HG03108 (cell line): ENCODE measurements around the gene TOMM40L.

ENCODE experiments used
- ATAC-seq: cut with Tn5 transposase; IDR thresholded peaks from one replicate; pipeline ENCODE4 v1.9.1; 2021; ENCODE audit warnings: moderate library complexity; ENCODE audit not compliant: unreplicated experiment

The TOMM40L gene

GRCh38 chr1:161196521-161197451 is 29.1 kb upstream of the TOMM40L start:
- no peak for ATAC-seq

DNA sequence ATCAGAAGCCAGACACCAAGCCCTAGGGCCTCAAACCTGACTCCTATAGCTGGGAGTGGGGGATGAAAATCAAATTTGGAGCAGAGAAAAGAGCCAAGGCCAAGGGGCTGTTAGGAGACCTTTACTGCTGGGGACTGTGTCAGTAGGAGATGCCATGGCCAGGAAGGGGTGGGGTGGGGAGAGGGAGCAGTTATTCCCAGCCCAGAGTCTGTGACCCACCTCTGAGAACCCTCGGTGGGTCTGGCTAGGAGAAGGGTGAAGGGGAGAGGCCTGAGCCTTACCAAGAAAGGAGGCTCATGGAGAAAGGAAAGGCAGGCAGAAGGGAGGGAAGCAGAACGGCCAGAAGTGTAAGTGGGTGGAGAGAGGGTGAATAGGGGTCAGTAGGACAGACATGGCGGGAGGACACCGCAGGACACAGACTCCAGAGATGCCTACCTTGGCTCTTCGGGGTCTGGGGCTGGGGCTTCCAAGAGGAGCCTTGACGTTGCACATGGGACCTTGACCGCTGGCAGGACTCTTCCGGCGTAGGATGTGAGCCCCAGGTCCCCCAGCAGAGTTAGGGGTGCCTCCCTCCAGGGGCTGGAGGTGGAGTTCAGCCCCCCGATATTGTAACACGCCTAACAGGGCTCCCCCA is 28.2 kb upstream of the TOMM40L start:
- no peak for ATAC-seq

DNA sequence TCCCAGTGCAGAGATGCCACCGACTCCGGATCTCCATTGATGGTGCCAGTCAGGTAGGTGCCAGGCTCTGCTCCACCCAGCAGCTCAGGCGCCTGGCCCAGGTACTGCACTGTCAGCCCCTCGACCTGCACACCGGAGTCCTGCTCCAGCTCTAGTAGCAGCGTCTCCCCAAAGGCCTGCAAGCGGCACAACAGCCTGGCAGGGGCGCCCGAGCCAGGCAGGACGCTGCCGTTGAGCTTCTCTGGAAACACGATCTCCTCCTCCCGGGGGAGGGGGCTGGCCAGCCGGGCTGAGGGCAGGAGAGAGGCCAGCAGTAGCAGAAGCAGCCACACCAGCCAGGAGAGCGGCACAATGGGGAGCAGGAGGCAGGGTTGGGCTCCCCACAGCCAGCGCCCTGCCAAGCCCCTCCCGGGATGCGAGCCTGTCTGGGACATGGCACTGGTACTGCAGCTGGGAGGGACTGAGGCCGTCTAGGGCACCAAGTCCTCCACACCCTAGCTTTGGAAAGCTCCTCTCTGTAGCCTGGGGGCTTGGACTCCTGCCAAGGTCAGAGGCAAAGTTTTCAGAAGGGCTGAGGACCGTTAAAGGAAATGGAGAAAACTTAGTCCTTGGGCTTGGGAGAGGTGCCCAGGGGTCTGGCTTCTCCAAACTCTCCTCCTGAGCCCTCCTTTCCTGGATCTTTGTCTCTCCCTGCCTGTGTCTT is 27.5 kb upstream of the TOMM40L start:
- ATAC-seq = no peak

DNA sequence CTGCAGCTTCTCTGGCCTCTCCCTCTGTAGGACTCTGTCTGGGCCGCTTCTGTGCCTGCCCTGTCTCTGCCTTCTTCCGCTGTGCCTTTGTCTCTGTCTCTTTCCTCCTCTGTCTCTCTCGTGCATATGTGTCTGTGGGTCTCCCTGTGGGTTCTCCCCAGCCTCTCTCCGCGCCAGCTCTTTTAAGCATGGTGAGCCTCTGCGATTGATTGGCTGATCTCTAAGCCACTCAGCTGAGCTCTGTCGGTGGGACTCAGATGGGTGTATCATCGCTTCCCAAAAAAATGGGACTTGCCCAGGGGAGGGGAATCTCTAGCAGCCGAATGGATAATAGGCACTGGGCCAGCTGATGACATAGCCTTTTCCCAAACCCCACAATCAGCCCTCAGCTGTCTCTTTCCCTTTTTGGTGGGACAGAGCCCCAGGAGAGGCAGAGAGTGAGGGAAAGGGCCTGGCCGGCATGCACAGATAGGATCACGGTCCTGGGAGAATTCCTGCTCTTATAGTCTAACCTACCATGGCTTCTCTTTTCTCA is 26.9 kb upstream of the TOMM40L start, which contains the start of gene ADAMTS4:
Gene ADAMTS4 (minus strand): TSS at position 158 of the 535 bp plus-strand sequence. CDS start 427 bp downstream, outside the sequence.
- no peak for ATAC-seq

GRCh38 chr1:161199506-161200139 is 26.2 kb upstream of the TOMM40L start:
- ATAC-seq = no peak

- ATAC-seq = no peak
These were observed 25.4 kb upstream of the TOMM40L start for GRCh38 chr1:161200421-161200991.

- no peak for ATAC-seq
These were observed 24.6 kb upstream of the TOMM40L start for GRCh38 chr1:161200992-161201835.

- peak; percentile 96 for ATAC-seq
These were observed 23.8 kb upstream of the TOMM40L start, which contains the start of gene NDUFS2 for GRCh38 chr1:161201836-161202712. Gene NDUFS2, plus strand, starts transcription at chr1:161202367. Its CDS starts 19 bp downstream, at chr1:161202386.

DNA sequence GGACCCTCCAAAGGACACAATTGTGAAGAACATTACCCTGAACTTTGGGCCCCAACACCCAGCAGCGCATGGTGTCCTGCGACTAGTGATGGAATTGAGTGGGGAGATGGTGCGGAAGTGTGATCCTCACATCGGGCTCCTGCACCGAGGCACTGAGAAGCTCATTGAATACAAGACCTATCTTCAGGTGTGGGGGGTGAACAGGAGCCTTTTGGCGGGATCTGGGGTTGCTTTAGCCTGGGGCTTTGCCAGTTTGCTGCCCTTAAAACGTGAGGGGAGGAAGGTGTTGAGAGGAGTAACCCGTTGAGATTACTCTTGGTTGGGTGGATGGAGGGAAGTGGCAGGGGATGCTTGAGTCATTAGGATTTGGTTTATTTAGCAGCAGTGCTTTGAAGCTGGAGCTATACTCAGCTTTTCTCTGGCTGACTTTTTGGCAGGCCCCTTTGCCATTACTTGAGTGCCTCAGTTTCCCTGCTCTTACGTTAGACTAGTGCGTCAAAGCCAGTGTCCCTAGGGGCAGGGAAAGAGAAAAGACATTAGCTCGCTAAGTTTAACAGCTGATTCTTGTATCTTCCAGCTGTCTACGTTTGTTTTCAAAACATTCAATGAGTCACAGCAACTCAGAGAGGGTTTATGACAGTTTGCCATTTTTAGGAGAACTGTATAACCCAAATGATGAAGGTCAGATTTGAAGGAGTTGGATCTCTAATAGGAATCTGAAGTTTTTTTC is 19.3 kb upstream of the TOMM40L start:
- no peak for ATAC-seq

DNA sequence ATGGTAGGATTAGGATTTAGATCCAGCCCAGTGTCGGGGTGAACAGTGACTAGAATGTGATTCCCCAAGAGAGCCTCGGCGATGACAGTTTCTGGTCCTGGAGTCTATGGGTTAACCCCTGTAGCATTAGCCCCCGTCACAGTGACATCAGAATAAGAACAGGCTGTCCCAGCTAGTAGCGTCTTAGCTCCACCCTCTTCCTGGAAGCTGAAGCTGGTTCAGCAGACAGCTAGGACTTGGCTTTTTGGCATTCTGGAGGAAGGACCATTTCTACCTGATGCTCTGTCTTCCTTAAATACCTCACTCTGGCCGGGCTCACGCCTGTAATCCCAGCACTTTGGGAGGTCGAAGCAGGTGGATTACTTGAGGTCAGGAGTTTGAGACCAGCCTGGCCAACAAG is 18.7 kb upstream of the TOMM40L start:
- no peak for ATAC-seq

GRCh38 chr1:161209790-161210409 is 16.0 kb upstream of the TOMM40L start:
- ATAC-seq = no peak

- ATAC-seq = no peak
These were observed 11.5 kb upstream of the TOMM40L start for GRCh38 chr1:161214369-161214768.

DNA sequence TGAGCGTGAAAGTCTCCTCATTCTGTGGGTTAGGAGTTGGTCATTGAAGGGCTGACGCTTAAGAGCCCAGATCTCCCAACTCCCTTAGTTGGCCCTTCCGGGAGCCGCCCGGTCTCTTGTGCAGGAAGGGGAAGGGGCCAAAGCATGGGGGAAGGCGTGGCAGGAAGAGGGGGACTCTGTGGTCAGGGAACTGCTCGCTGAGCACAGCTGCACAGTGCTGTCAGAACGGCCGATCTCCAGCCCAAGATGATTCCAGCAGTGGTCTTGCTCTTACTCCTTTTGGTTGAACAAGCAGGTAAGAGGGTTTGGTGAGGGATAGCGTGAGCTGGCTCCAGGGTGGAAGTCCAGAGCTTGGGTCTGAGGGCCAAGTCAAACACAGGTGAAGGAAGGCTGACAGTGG is 10.8 kb upstream of the TOMM40L start, which contains the start of gene FCER1G:
Gene FCER1G (plus strand): TSS at position 220 of the 400 bp plus-strand sequence. CDS start 27 bp downstream, at position 247.
- no peak for ATAC-seq

DNA sequence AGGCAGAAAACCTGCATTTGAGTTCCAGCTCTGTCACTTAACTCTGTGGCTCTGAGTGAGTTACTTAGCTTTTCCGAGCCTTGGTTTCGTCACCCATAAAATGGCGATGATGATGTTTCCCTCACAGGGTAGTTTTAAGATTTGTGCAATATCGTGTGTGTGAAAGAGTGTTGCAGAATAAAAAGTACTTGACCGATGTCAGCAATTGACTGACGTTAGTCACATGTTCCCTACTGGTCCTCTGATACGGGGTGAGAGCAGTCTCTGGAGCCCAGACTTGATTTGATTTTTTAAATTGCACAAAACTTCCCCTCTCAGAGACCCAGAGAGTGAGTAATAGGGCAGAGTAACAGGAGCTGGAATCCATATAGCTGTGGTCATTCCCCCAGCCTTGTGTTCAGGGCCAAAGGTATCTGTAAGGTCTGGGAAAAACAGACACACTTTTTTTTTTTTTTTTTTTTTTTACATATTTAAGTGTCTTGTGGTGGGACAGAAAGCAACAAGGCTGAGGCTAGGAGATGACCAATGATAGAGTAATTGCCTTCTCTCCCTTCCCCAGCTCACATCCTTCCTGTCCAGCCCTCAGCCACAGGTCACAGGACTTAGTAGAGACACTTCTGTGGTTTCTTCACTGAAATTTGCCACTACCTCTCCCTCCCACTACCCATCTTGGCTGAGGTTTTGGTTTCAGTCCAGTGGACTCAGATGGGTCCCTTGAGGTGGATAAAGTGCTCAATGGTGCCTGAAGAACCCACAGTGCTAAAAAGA is 8.7 kb upstream of the TOMM40L start:
- ATAC-seq = peak; percentile 87

DNA sequence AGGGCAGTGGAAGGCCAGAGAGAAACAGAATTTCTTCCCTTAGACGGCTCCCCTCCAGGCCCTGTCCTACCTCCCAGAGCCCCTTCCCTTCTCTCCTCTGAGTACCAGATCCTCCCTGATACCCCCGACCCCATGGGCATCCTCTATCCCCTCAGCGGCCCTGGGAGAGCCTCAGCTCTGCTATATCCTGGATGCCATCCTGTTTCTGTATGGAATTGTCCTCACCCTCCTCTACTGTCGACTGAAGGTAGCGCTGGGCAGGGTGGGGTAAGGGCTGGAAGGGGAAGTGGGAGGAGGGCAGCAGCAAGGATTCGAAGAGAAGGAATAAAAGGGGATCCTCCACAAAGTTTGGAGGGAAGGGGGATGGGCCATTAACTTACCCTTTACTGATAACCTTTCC is 8.0 kb upstream of the TOMM40L start:
- no peak for ATAC-seq

DNA sequence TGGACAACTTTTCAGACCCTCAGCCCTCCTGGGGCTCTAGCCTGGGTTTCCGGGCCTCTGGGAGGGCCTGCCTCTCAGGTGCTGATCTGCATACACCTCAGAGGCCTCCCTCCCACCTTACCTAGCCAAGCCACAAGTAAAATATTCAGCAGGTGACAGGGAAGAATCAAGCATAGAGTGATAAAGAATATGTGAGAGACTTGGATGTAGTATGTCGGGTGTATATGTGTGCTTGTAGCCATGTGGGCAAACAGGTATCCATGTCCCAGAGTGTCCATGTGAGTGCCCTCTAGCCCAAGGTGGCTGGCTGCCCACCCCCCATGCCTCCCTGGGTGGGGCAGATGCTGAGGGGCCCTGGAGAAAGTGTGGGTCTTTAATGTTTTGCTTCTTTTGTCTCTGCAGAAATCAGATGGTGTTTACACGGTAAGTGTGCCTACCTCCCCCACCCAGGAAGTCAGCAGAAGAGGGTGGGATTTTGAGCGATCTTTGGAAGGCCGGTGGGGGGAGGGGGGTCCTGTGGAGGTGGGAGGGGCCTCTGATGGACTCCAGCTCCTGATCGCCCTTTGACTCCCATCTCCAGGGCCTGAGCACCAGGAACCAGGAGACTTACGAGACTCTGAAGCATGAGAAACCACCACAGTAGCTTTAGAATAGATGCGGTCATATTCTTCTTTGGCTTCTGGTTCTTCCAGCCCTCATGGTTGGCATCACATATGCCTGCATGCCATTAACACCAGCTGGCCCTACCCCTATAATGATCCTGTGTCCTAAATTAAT is 7.4 kb upstream of the TOMM40L start:
- ATAC-seq = no peak
